ENCODE results near the gene COX20. TPM values are rescaled to one million over a fixed set of nuclear protein-coding genes. Genes with fewer than 3 reads are reported as not detected.

COX20 gene
- total and polyA plus RNA-seq, 10 of the 15 experiments (the other 5 are each of a cell fraction or from before 2014, with no cell fraction given) = 22.8 to 112 (median 52.7) TPM

- H3K27me3 ChIP-seq (replicated peaks in 1 of 2; ENCODE audit: control insufficient read depth in 2 of 2, insufficient read depth in 2 of 2, low read length in 1 of 2) = no peaks in the 10 kb centered on the region
- H3K36me3 ChIP-seq (ENCODE audit: control insufficient read depth in 2 of 2, insufficient read depth in 2 of 2, low read length in 1 of 2) = no peaks in the 10 kb centered on the region
- H3K4me3 ChIP-seq = no peak overlapping the region
- ChIA-PET SMC1A (ENCODE audit: uncharacterized antibody, unreplicated experiment) (interaction anchor here (0.6 to 1.2 kb wide), 3 partner anchors 50 to 174 kb away, joined by 3 to 6 read pairs (median 3); no protein-coding TSS in a partner anchor), CTCF (interaction anchor here (1.3 to 1.8 kb wide), 2 partner anchors 67 to 174 kb away, joined by 3 to 6 read pairs; no protein-coding TSS in a partner anchor), RAD21 (ENCODE audit: unreplicated experiment) (no interaction called here), POLR2A (interaction anchor here (0.7 kb wide), 1 partner anchor 58 kb away, joined by 4 read pairs; no protein-coding TSS in a partner anchor)
- no peaks in the 10 kb centered on the region for H3K9me3 ChIP-seq (replicated peaks; ENCODE audit: control insufficient read depth, insufficient read depth, low read length)
- no peaks in the 10 kb centered on the region for H4K20me1 ChIP-seq (ENCODE audit: control insufficient read depth, insufficient read depth)
- no peak overlapping the region for H3K27ac ChIP-seq (ENCODE audit: control insufficient read depth, insufficient read depth)
- H3K9ac ChIP-seq (ENCODE audit: control insufficient read depth, insufficient read depth, low read length) = no peak overlapping the region
- FAIRE-seq (no peak), DNase-seq (ENCODE audit: low read depth, low spot score) (no peak), ATAC-seq (no peak)
- no peaks in the 10 kb centered on the region for H3K4me1 ChIP-seq (ENCODE audit: control insufficient read depth, insufficient read depth, low read length)
- BruUV-seq (replicated peaks) = no TSS peak
- H2AFZ ChIP-seq (ENCODE audit: control insufficient read depth, low read depth, low read length) = no peak overlapping the region
- WGBS (ENCODE audit: insufficient coverage, insufficient replicate concordance, low lambda C conversion rate, missing lambda C conversion rate) = 79% methylated on average over 23 of the region's 23 CpGs
- in situ Hi-C loops (cut with MboI) (no loop called here), intact Hi-C loops (cut with micrococcal nuclease; ENCODE audit: unreplicated experiment) (no loop called here)
- H3K79me2 ChIP-seq (ENCODE audit: control insufficient read depth, insufficient read depth, low read length) = peaks cover 13% of the 10 kb centered on the region
- TF ChIP-seq, protein P1, sequence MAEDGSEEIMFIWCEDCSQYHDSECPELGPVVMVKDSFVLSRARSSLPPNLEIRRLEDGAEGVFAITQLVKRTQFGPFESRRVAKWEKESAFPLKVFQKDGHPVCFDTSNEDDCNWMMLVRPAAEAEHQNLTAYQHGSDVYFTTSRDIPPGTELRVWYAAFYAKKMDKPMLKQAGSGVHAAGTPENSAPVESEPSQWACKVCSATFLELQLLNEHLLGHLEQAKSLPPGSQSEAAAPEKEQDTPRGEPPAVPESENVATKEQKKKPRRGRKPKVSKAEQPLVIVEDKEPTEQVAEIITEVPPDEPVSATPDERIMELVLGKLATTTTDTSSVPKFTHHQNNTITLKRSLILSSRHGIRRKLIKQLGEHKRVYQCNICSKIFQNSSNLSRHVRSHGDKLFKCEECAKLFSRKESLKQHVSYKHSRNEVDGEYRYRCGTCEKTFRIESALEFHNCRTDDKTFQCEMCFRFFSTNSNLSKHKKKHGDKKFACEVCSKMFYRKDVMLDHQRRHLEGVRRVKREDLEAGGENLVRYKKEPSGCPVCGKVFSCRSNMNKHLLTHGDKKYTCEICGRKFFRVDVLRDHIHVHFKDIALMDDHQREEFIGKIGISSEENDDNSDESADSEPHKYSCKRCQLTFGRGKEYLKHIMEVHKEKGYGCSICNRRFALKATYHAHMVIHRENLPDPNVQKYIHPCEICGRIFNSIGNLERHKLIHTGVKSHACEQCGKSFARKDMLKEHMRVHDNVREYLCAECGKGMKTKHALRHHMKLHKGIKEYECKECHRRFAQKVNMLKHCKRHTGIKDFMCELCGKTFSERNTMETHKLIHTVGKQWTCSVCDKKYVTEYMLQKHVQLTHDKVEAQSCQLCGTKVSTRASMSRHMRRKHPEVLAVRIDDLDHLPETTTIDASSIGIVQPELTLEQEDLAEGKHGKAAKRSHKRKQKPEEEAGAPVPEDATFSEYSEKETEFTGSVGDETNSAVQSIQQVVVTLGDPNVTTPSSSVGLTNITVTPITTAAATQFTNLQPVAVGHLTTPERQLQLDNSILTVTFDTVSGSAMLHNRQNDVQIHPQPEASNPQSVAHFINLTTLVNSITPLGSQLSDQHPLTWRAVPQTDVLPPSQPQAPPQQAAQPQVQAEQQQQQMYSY (CRISPR knock-in tag; IDR thresholded peaks at IDR 0.05) = no peak
- TF ChIP-seq IRF4 (IDR thresholded peaks at IDR 0.05; ENCODE audit: low read depth, low read length) (no peak), RAD51 (IDR thresholded peaks at IDR 0.05) (no peak), MTA3 (IDR thresholded peaks at IDR 0.05; ENCODE audit: borderline replicate concordance, low read length) (no peak), RELA (IDR thresholded peaks at IDR 0.05; ENCODE audit: borderline replicate concordance, partially characterized antibody) (no peak), ATF2 (IDR thresholded peaks at IDR 0.05; ENCODE audit: low read length) (no peak), EGR1 (IDR thresholded peaks at IDR 0.05; ENCODE audit: borderline replicate concordance in 1 of 2, low read depth in 2 of 2, low read length in 2 of 2) (no peak), POLR2A (IDR thresholded peaks at IDR 0.05; ENCODE audit: low read depth, low read length) (no peak), POLR2AphosphoS2 (IDR thresholded peaks at IDR 0.05; ENCODE audit: low read depth, low read length) (no peak), MYB (IDR thresholded peaks at IDR 0.05; ENCODE audit: borderline replicate concordance, low read depth, low read length) (no peak), CREB1 (IDR thresholded peaks at IDR 0.05; ENCODE audit: low read depth) (no peak), ASH2L (IDR thresholded peaks at IDR 0.05; ENCODE audit: borderline replicate concordance, low read depth) (no peak)
- TF ChIP-seq, protein P2, sequence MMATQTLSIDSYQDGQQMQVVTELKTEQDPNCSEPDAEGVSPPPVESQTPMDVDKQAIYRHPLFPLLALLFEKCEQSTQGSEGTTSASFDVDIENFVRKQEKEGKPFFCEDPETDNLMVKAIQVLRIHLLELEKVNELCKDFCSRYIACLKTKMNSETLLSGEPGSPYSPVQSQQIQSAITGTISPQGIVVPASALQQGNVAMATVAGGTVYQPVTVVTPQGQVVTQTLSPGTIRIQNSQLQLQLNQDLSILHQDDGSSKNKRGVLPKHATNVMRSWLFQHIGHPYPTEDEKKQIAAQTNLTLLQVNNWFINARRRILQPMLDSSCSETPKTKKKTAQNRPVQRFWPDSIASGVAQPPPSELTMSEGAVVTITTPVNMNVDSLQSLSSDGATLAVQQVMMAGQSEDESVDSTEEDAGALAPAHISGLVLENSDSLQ (IDR thresholded peaks at IDR 0.05) = no peak
- H3K4me2 ChIP-seq (ENCODE audit: control insufficient read depth, insufficient read depth) = no peak overlapping the region
These were observed 33.3 kb downstream of the COX20 start for GRCh38 chr1:244868484-244869363.
